Measurements from ENCODE around the gene RGS4. TPM values are rescaled to one million over a fixed set of nuclear protein-coding genes. Genes with fewer than 3 reads are reported as not detected.

Gene RGS4
- total and polyA plus RNA-seq, 2 donors (not counting 1 experiment from before 2014, with no cell fraction given) = not detected

GRCh38 chr1:163046071-163046470 is 23.1 kb upstream of the RGS4 start:
- intact Hi-C loops (cut with micrococcal nuclease) = no loop called here
- Mint-ChIP-seq H3K27ac (no peak overlapping the region), H3K27me3 (peaks cover 16% of the 10 kb centered on the region), H3K9me3 (ENCODE audit: insufficient read depth) (no peaks in the 10 kb centered on the region), H3K4me3 (no peak overlapping the region), H3K4me1 (no peaks in the 10 kb centered on the region)
- Histone ChIP-seq H3K4me1 (ENCODE audit: control insufficient read depth in 2 of 2, insufficient read depth in 2 of 2, low read length in 2 of 2) (no peaks in the 10 kb centered on the region), H3K36me3 (replicated peaks in 1 of 2; ENCODE audit: control extremely low read depth in 1 of 2, control insufficient read depth in 1 of 2, extremely low read depth in 1 of 2, insufficient read depth in 2 of 2, low read length in 1 of 2) (no peaks in the 10 kb centered on the region), H3K9me3 (ENCODE audit: control extremely low read depth in 1 of 3, control insufficient read depth in 2 of 3, insufficient read depth in 1 of 3, low read length in 2 of 3) (no peaks in the 10 kb centered on the region), H2AFZ (ENCODE audit: insufficient read depth, low read depth, low read length, poor library complexity, severe bottlenecking) (no peak overlapping the region), H3K79me2 (ENCODE audit: control insufficient read depth, insufficient read depth, low read length) (no peaks in the 10 kb centered on the region), H3K4me3 (ENCODE audit: control extremely low read depth in 1 of 5, extremely low read depth in 1 of 5, insufficient read depth in 1 of 5, low read depth in 2 of 5, low read length in 4 of 5) (no peak overlapping the region), H3K27me3 (replicated peaks in 1 of 4; ENCODE audit: control extremely low read depth in 1 of 4, control insufficient read depth in 3 of 4, insufficient read depth in 4 of 4, low read length in 3 of 4) (peaks cover 0 to 3% (median 0%) of the 10 kb centered on the region in 4 experiments), H3K4me2 (replicated peaks; ENCODE audit: low read depth, low read length, poor library complexity, severe bottlenecking) (no peak overlapping the region), H4K20me1 (ENCODE audit: control insufficient read depth, insufficient read depth, low read length, poor library complexity, severe bottlenecking) (no peaks in the 10 kb centered on the region), H3K27ac (ENCODE audit: low read length in 2 of 2) (no peak overlapping the region), H3K9ac (ENCODE audit: low read length) (no peak overlapping the region)
- CTCF ChIA-PET = no interaction called here
- POLR2A ChIA-PET = no interaction called here
- ATAC-seq (ENCODE audit: low read depth) (no peak), DNase-seq (no peak)
- no CpG with 5 or more reads among the region's 1 CpG for WGBS (ENCODE audit: insufficient coverage)
- no peak for TF ChIP-seq CTCF (IDR thresholded peaks at IDR 0.05)
- TF ChIP-seq EZH2 (IDR thresholded peaks at IDR 0.05; ENCODE audit: borderline replicate concordance, insufficient read depth, low read depth, low read length, poor library complexity, severe bottlenecking) = no peak

- no peak overlapping the region for H3K4me3 ChIP-seq (ENCODE audit: control extremely low read depth in 1 of 5, extremely low read depth in 1 of 5, insufficient read depth in 1 of 5, low read depth in 2 of 5, low read length in 4 of 5)
- no peaks in the 10 kb centered on the region for H3K9me3 Mint-ChIP-seq (ENCODE audit: insufficient read depth)
- no peak overlapping the region for H3K4me3 Mint-ChIP-seq
- no peaks in the 10 kb centered on the region for H3K4me1 ChIP-seq (ENCODE audit: control insufficient read depth in 2 of 2, insufficient read depth in 2 of 2, low read length in 2 of 2)
- no peaks in the 10 kb centered on the region for H4K20me1 ChIP-seq (ENCODE audit: control insufficient read depth, insufficient read depth, low read length, poor library complexity, severe bottlenecking)
- no peaks in the 10 kb centered on the region for H3K9me3 ChIP-seq (ENCODE audit: control extremely low read depth in 1 of 3, control insufficient read depth in 2 of 3, insufficient read depth in 1 of 3, low read length in 2 of 3)
- H3K36me3 ChIP-seq (replicated peaks in 1 of 2; ENCODE audit: control extremely low read depth in 1 of 2, control insufficient read depth in 1 of 2, extremely low read depth in 1 of 2, insufficient read depth in 2 of 2, low read length in 1 of 2) = no peaks in the 10 kb centered on the region
- ChIA-PET POLR2A (no interaction called here), CTCF (no interaction called here)
- no peak overlapping the region for H3K27ac Mint-ChIP-seq
- H3K4me1 Mint-ChIP-seq = no peaks in the 10 kb centered on the region
- H3K27ac ChIP-seq (ENCODE audit: low read length in 2 of 2) = no peak overlapping the region
- H3K4me2 ChIP-seq (replicated peaks; ENCODE audit: low read depth, low read length, poor library complexity, severe bottlenecking) = no peak overlapping the region
- DNase-seq (no peak), ATAC-seq (ENCODE audit: low read depth) (no peak)
- H2AFZ ChIP-seq (ENCODE audit: insufficient read depth, low read depth, low read length, poor library complexity, severe bottlenecking) = no peak overlapping the region
- no peak overlapping the region for H3K9ac ChIP-seq (ENCODE audit: low read length)
- no peaks in the 10 kb centered on the region for H3K79me2 ChIP-seq (ENCODE audit: control insufficient read depth, insufficient read depth, low read length)
- no peak for TF ChIP-seq EZH2 (IDR thresholded peaks at IDR 0.05; ENCODE audit: borderline replicate concordance, insufficient read depth, low read depth, low read length, poor library complexity, severe bottlenecking)
- TF ChIP-seq CTCF (IDR thresholded peaks at IDR 0.05) = no peak
- H3K27me3 Mint-ChIP-seq = peaks cover 20% of the 10 kb centered on the region
- 98% methylated on average over 5 of the region's 6 CpGs for WGBS (ENCODE audit: insufficient coverage)
- H3K27me3 ChIP-seq (replicated peaks in 1 of 4; ENCODE audit: control extremely low read depth in 1 of 4, control insufficient read depth in 3 of 4, insufficient read depth in 4 of 4, low read length in 3 of 4) = peaks cover 0 to 3% (median 0%) of the 10 kb centered on the region in 4 experiments
- intact Hi-C loops (cut with micrococcal nuclease) = no loop called here
These were observed 21.1 kb upstream of the RGS4 start for GRCh38 chr1:163047951-163048659.
